Endothelial cell of umbilical vein (primary cell): ENCODE measurements around the gene DIAPH2. TPM values are rescaled to one million over a fixed set of nuclear protein-coding genes. Genes with fewer than 3 reads are reported as not detected.

Source experiments
- BruUV-seq: library from RNA; stranded (reverse); fragments of 400-500 nt; replicated peaks from 2 replicates; lab custom pipeline; 2021; lab: Mats Ljungman, UMichigan
- CTCF ChIA-PET: fragments of 300-600, 350-600 bp; sonication (Branson Sonifier 250); formaldehyde crosslinking; loops from one replicate; lab custom pipeline; 2021; ENCODE audit warnings: antibody characterized with exemption, inconsistent platforms; lab: Charles Lee
- POLR2A ChIA-PET: fragments of 300-600, 350-600 bp; sonication (Branson Sonifier 250); formaldehyde crosslinking; loops from one replicate; lab custom pipeline; 2021; ENCODE audit warnings: antibody characterized with exemption, inconsistent platforms; lab: Charles Lee
- DNase-seq: peaks from one replicate; pipeline ENCODE4 v3.0.0-alpha.2; 2011; ENCODE audit warnings: low read depth, low spot score
- FAIRE-seq: peaks from 2 replicates; lab custom pipeline; 2011; peaks lifted over from hg19 to GRCh38; lab: Jason Lieb, UNC
- H2AFZ ChIP-seq: 2 replicates; pipeline ENCODE4 v1.6.0; 2012; ENCODE audit warnings: low read depth, low read length, control low read depth, inconsistent platforms
- H3K27ac ChIP-seq: 2 replicates; pipeline ENCODE4 v1.5.1; 2011; ENCODE audit warnings: low read depth, mild to moderate bottlenecking, control low read depth, low read length, moderate library complexity; ENCODE audit not compliant: insufficient read depth
- H3K27me3 ChIP-seq, 2 experiments: 2 replicates each; pipeline versions ENCODE4 v1.6.0 to v1.6.1; 2011; ENCODE audit warnings: low read length in 2 of 2, mixed read lengths in 1 of 2; ENCODE audit not compliant: control insufficient read depth in 2 of 2, insufficient read depth in 2 of 2
- H3K36me3 ChIP-seq, 2 experiments: 2 replicates in 1 of 2; 3 replicates in 1 of 2; pipeline ENCODE4 v1.5.1; 2011; ENCODE audit warnings: low read length in 2 of 2, mild to moderate bottlenecking in 1 of 2, moderate library complexity in 1 of 2; ENCODE audit not compliant: control insufficient read depth in 2 of 2, insufficient read depth in 2 of 2; ENCODE audit errors: extremely low read depth in 1 of 2
- H3K4me1 ChIP-seq: 3 replicates; pipeline ENCODE4 v1.5.1; 2011; ENCODE audit warnings: mild to moderate bottlenecking, low read length; ENCODE audit not compliant: control insufficient read depth, insufficient read depth; ENCODE audit errors: extremely low read depth
- H3K4me2 ChIP-seq: 2 replicates; pipeline ENCODE4 v1.6.1; 2011; ENCODE audit warnings: low read length, control low read depth, mixed read lengths; ENCODE audit not compliant: insufficient read depth
- H3K4me3 ChIP-seq, 3 experiments: fragments of 200-600 bp in 1 of 3; sonication (generic), shearing (Covaris generic) in 1 of 3; replicated peaks in 1 of 3; 2 replicates each; pipeline ENCODE4 v1.5.1; 2011 to 2016; ENCODE audit warnings: control low read depth in 3 of 3, low read length in 3 of 3, mild to moderate bottlenecking in 2 of 3, inconsistent platforms in 1 of 3, low read depth in 1 of 3, moderate library complexity in 1 of 3; ENCODE audit not compliant: insufficient read depth in 1 of 3
- H3K79me2 ChIP-seq: 2 replicates; pipeline ENCODE4 v1.6.0; 2012; ENCODE audit warnings: low read length, inconsistent platforms; ENCODE audit not compliant: control insufficient read depth, insufficient read depth
- H3K9ac ChIP-seq: replicated peaks from 2 replicates; pipeline ENCODE3; 2011; ENCODE audit warnings: low read length, control low read depth; ENCODE audit not compliant: insufficient read depth; ENCODE audit errors: extremely low read depth
- H3K9me1 ChIP-seq: replicated peaks from 3 replicates; pipeline ENCODE4 v1.6.0; 2011; ENCODE audit warnings: mild to moderate bottlenecking, low read length; ENCODE audit not compliant: control insufficient read depth, insufficient read depth; ENCODE audit errors: extremely low read depth
- H3K9me3 ChIP-seq: replicated peaks from 2 replicates; pipeline ENCODE4 v1.5.1; 2012; ENCODE audit warnings: low read length, inconsistent platforms; ENCODE audit not compliant: control insufficient read depth, insufficient read depth
- H4K20me1 ChIP-seq: replicated peaks from 2 replicates; pipeline ENCODE3; 2011; ENCODE audit warnings: mild to moderate bottlenecking, low read length; ENCODE audit not compliant: control insufficient read depth, insufficient read depth; ENCODE audit errors: extremely low read depth
- CTCF ChIP-seq, 2 donors: IDR thresholded peaks; 1 replicate in 1 of 2; 2 replicates in 1 of 2; pipeline ENCODE4 v1.5.1; 2011; ENCODE audit warnings: low read length in 2 of 2, mild to moderate bottlenecking in 2 of 2, moderate library complexity in 2 of 2, control low read depth in 1 of 2, inconsistent platforms in 1 of 2, low read depth in 1 of 2; ENCODE audit not compliant: insufficient read depth in 1 of 2; ENCODE audit errors: extremely low read depth in 1 of 2
- EZH2 ChIP-seq: IDR thresholded peaks from 2 replicates; pipeline ENCODE4 v1.6.1; 2012; ENCODE audit warnings: borderline replicate concordance, low read depth, mild to moderate bottlenecking, moderate library complexity, low read length, inconsistent platforms; ENCODE audit not compliant: severe bottlenecking
- FOS ChIP-seq: IDR thresholded peaks from 2 replicates; pipeline ENCODE4 v1.6.1; 2011; ENCODE audit warnings: mild to moderate bottlenecking, low read length, moderate library complexity, borderline replicate concordance; ENCODE audit not compliant: insufficient read depth
- GATA2 ChIP-seq: IDR thresholded peaks from 2 replicates; pipeline ENCODE4 v1.7.0; 2011; ENCODE audit warnings: low read depth, mild to moderate bottlenecking, moderate library complexity, mixed read lengths, low read length; ENCODE audit not compliant: insufficient read length, insufficient read depth
- JUN ChIP-seq: IDR thresholded peaks from 2 replicates; pipeline ENCODE4 v1.6.1; 2011; ENCODE audit warnings: borderline replicate concordance, low read depth; ENCODE audit not compliant: insufficient read length, insufficient read depth
- MAX ChIP-seq: IDR thresholded peaks from 2 replicates; pipeline ENCODE4 v1.6.1; 2011; ENCODE audit not compliant: insufficient read depth, insufficient read length
- MYC ChIP-seq: IDR thresholded peaks from one replicate; pipeline ENCODE4 v1.6.1; 2011; ENCODE audit warnings: mild to moderate bottlenecking, low read depth, low read length
- POLR2A ChIP-seq: IDR thresholded peaks from 2 replicates; pipeline ENCODE4 v1.6.1; 2012; ENCODE audit warnings: low read depth, mild to moderate bottlenecking, control low read depth, low read length
- POLR2AphosphoS5 ChIP-seq: IDR thresholded peaks from 2 replicates; pipeline ENCODE4 v1.6.1; 2012; ENCODE audit warnings: low read depth, mild to moderate bottlenecking, control low read depth, low read length, moderate library complexity; ENCODE audit not compliant: insufficient read depth
- dilution Hi-C: fragments of 300-500 bp; cut with MboI; formaldehyde crosslinking; loops from one replicate; pipeline ENCODE4 v1.15.0; 2019; ENCODE audit warnings: low sequenced_read_pairs; ENCODE audit not compliant: extremely low pct_ligation_motif_present
- intact Hi-C: fragments of 100-400 bp; cut with micrococcal nuclease; formaldehyde crosslinking; loops from one replicate; pipeline ENCODE4 v1.10.0; 2022
- polyA plus RNA-seq, 4 experiments: library from polyadenylated mRNA; depleted of rRNA in 3 of 4; stranded (reverse) in 3 of 4; unstranded in 1 of 4; fragments of >200 nt; gene quantifications; 2 replicates each; pipeline versions ENCODE4 v1.2.1 to v1.2.3, GENCODE V29; 2011 to 2012; ENCODE audit warnings: missing spikeins in 1 of 4
- total RNA-seq: library from RNA; stranded (reverse); gene quantifications from 2 replicates; pipeline ENCODE4 v1.2.3, GENCODE V29; 2021

The DIAPH2 gene
- total and polyA plus RNA-seq, 2 donors (not counting 3 experiments of a cell fraction or from before 2014, with no cell fraction given) = 3.0 to 30.0 TPM

DNA sequence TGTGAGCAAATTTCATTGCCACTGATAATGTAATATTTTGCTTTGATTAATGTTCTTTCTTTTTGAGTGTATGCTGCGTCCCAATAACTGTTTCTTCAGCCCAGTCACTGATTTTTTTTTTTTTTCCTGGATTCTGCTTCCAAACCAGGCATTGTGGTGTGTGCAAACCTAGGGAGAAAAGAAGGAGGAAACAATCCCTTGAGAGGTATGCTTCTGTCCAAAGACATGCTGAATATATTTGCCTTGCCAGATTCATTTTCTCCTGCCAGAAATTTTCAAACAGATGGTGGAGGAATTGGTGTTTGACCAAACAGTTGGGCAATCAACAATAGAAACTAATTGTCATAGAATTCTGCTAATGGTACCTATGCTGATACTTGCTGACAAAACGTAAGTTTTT, 952.6 kb downstream of the DIAPH2 start:
- Histone ChIP-seq H3K9me1 (no peaks in the 10 kb centered on the region), H3K4me3 (no peak overlapping the region), H3K9ac (no peak overlapping the region), H3K4me2 (no peak overlapping the region), H3K79me2 (no peaks in the 10 kb centered on the region), H4K20me1 (no peaks in the 10 kb centered on the region), H3K9me3 (no peaks in the 10 kb centered on the region), H3K27me3 (no peaks in the 10 kb centered on the region), H3K4me1 (no peaks in the 10 kb centered on the region), H3K27ac (no peak overlapping the region), H3K36me3 (no peaks in the 10 kb centered on the region), H2AFZ (no peak overlapping the region)
- TF ChIP-seq POLR2A (no peak), CTCF (IDR thresholded peaks at IDR 0.05; ENCODE audit: extremely low read depth in 1 of 2, insufficient read depth in 1 of 2, low read depth in 1 of 2, low read length in 2 of 2) (no peak), MAX (no peak), EZH2 (no peak), FOS (no peak), GATA2 (no peak), MYC (no peak), JUN (no peak), POLR2AphosphoS5 (no peak)
- dilution Hi-C loops (no loop called here), intact Hi-C loops (no loop called here)
- ChIA-PET POLR2A (no interaction called here), CTCF (no interaction called here)
- DNase-seq = no peak
- BruUV-seq = no TSS peak
- FAIRE-seq = no peak
